Subcutaneous adipose tissue (tissue), 4 donors: ENCODE data around the gene PCDHGC3. TPM values are rescaled to one million over a fixed set of nuclear protein-coding genes. Genes with fewer than 3 reads are reported as not detected.

Source experiments
- CTCF ChIP-seq: fragments of 450-650 bp; IDR thresholded peaks from one replicate; pipeline ENCODE4 v1.5.1; 2016; ENCODE audit warnings: low read depth, mild to moderate bottlenecking, control low read depth, antibody characterized with exemption, moderate library complexity
- total RNA-seq, 4 donors: library from RNA; depleted of rRNA; stranded (reverse); fragments of >200 nt; gene quantifications; one replicate each; pipeline ENCODE4 v1.1.0, GENCODE V29; 2016

Gene PCDHGC3
- total RNA-seq, 4 donors from 2014 or later = 16.5 to 35.4 (median 30.4) TPM

GRCh38 chr5:141527426-141527825 is 51.7 kb downstream of the PCDHGC3 start:
- TF ChIP-seq CTCF = no peak

Other genes starting within 250 kb of the PCDHGC3 start
- gene PCDHB15, start 230.6 kb upstream of the PCDHGC3 start, total RNA-seq = 1 to 10 TPM in 2 of 4 donors, under 1 TPM in 2; 0.34 to 1.9 (median 0.96) TPM
- 1 to 10 TPM in 2 of 4 donors, under 1 TPM in 2; 0.85 to 2.3 (median 1.0) TPM for gene SLC25A2, start 171.9 kb upstream of the PCDHGC3 start, total RNA-seq
- gene TAF7, start 155.2 kb upstream of the PCDHGC3 start, total RNA-seq = 10 to 100 TPM; 41.1 to 77.9 (median 50.1) TPM
- gene PCDHGA1, start 145.5 kb upstream of the PCDHGC3 start, total RNA-seq = under 1 TPM; under 0.01 to 0.38 (median 0.33) TPM
- 1 to 10 TPM; 2.3 to 6.5 (median 2.6) TPM for gene PCDHGA2, start 137.2 kb upstream of the PCDHGC3 start, total RNA-seq
- gene PCDHGA3, start 132.1 kb upstream of the PCDHGC3 start, total RNA-seq = 1 to 10 TPM; 1.8 to 3.6 (median 2.4) TPM
- gene PCDHGB1, start 125.9 kb upstream of the PCDHGC3 start, total RNA-seq = 1 to 10 TPM in 3 of 4 donors, under 1 TPM in 1; 0.75 to 2.3 (median 1.5) TPM
- 1 to 10 TPM; 2.7 to 4.0 (median 3.5) TPM for gene PCDHGA4, start 120.9 kb upstream of the PCDHGC3 start, total RNA-seq
- 1 to 10 TPM; 2.1 to 5.3 (median 3.8) TPM for gene PCDHGB2, start 116.0 kb upstream of the PCDHGC3 start, total RNA-seq
- 1 to 10 TPM; 2.7 to 5.8 (median 3.3) TPM for gene PCDHGA5, start 111.8 kb upstream of the PCDHGC3 start, total RNA-seq
- gene PCDHGB3, start 105.7 kb upstream of the PCDHGC3 start, total RNA-seq = 1 to 10 TPM; 1.5 to 4.4 (median 1.9) TPM
- gene PCDHGA6, start 102.1 kb upstream of the PCDHGC3 start, total RNA-seq = 1 to 10 TPM; 3.1 to 6.2 (median 3.4) TPM
- gene PCDHGA7, start 93.2 kb upstream of the PCDHGC3 start, total RNA-seq = 1 to 10 TPM; 1.8 to 5.1 (median 3.7) TPM
- 1 to 10 TPM; 2.3 to 4.1 (median 3.1) TPM for gene PCDHGB4, start 88.3 kb upstream of the PCDHGC3 start, total RNA-seq
- 1 to 10 TPM; 1.5 to 2.8 (median 1.5) TPM for gene PCDHGA8, start 83.3 kb upstream of the PCDHGC3 start, total RNA-seq
- gene PCDHGB5, start 78.0 kb upstream of the PCDHGC3 start, total RNA-seq = 1 to 10 TPM; 5.3 to 7.0 (median 6.7) TPM
- gene PCDHGA9, start 73.2 kb upstream of the PCDHGC3 start, total RNA-seq = 1 to 10 TPM; 4.1 to 8.3 (median 5.6) TPM
- gene PCDHGB6, start 67.9 kb upstream of the PCDHGC3 start, total RNA-seq = 1 to 10 TPM; 4.6 to 7.7 (median 5.8) TPM
- gene PCDHGA10, start 63.0 kb upstream of the PCDHGC3 start, total RNA-seq = 1 to 10 TPM; 4.4 to 6.0 (median 4.6) TPM
- gene PCDHGB7, start 58.3 kb upstream of the PCDHGC3 start, total RNA-seq = 10 to 100 TPM in 1 of 4 donors, 1 to 10 TPM in 3; 7.2 to 10.4 (median 8.2) TPM
- gene PCDHGA11, start 54.9 kb upstream of the PCDHGC3 start, total RNA-seq = 1 to 10 TPM; 3.4 to 6.2 (median 4.2) TPM
- gene PCDHGA12, start 45.5 kb upstream of the PCDHGC3 start, total RNA-seq = 1 to 10 TPM; 3.8 to 9.2 (median 5.7) TPM
- gene PCDHGC4, start 9.1 kb downstream of the PCDHGC3 start, total RNA-seq = 10 to 100 TPM in 1 of 4 donors, 1 to 10 TPM in 3; 1.0 to 10.9 (median 1.9) TPM
- gene PCDHGC5, start 13.1 kb downstream of the PCDHGC3 start, total RNA-seq = 1 to 10 TPM in 2 of 4 donors, under 1 TPM in 2; 0.82 to 1.8 (median 1.2) TPM
- gene DIAPH1, start 143.0 kb downstream of the PCDHGC3 start, total RNA-seq = 10 to 100 TPM; 48.2 to 65.0 (median 55.0) TPM
- gene HDAC3, start 160.9 kb downstream of the PCDHGC3 start, total RNA-seq = 10 to 100 TPM; 37.7 to 49.1 (median 40.3) TPM
- 1 to 10 TPM in 2 of 4 donors, under 1 TPM in 2; 0.49 to 1.9 (median 1.4) TPM for gene RELL2, start 161.0 kb downstream of the PCDHGC3 start, total RNA-seq
- 10 to 100 TPM in 3 of 4 donors, 1 to 10 TPM in 1; 4.4 to 23.1 (median 16.3) TPM for gene FCHSD1, start 175.5 kb downstream of the PCDHGC3 start, total RNA-seq
- 10 to 100 TPM in 1 of 4 donors, 1 to 10 TPM in 3; 3.7 to 17.3 (median 5.1) TPM for gene ARAP3, start 206.3 kb downstream of the PCDHGC3 start, total RNA-seq